A172 (cell line): Measurements from ENCODE around the gene ARHGAP1. TPM values are rescaled to one million over a fixed set of nuclear protein-coding genes. Genes with fewer than 3 reads are reported as not detected.
"Not testable (repeated sequence)": the region's sequence is repeated elsewhere in the genome, so short reads cannot be mapped to it uniquely, and the experiment has no call there.

Experiments used
- DNase-seq: peaks from one replicate; pipeline ENCODE4 v3.0.0-alpha.2; 2015; ENCODE audit warnings: low spot score
- total RNA-seq: library from RNA; depleted of rRNA; stranded (reverse); fragments of >200 nt; shearing (Covaris generic); gene quantifications from 2 replicates; pipeline ENCODE4 v1.2.3, GENCODE V29; 2014

The ARHGAP1 gene
- total RNA-seq, 1 experiment from 2014 or later = 47.6 TPM

DNA sequence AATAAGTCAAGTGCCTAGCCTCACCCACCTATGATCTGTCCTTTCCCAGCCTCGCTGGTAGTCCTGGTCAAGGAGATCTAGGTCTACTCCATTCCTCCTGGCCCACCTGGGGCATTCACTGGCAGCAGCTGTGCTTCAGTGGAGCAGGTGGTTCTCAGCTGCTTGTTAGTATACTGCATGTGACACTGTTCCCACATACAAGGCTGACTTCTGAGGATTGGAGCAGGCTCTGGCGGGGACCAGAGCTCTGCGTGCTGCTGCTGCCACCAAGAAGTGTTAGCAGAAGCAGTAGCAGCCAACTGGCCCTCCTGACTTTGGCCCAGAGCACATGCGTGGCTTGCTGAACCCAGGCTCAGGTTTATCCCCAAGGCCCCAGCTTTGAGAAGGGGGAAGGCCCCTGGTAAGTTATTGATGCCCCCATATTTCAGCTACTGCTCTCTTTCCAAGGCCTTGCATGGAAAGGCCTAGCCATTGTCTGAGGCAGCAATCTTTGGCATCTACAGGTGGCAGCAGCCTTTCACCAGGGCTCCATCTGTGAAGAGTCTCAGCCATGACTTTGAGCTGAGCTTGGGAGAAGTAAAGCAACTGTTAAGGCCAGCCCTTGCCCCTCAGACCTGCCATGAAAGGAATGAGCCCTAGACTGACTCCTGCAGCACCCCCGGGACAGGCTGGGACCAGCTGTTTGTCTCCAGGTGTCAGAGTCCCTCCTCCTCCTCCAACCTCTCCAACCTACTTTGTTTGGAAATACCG is 26.5 kb downstream of the ARHGAP1 start:
- DNase-seq = no peak

DNA sequence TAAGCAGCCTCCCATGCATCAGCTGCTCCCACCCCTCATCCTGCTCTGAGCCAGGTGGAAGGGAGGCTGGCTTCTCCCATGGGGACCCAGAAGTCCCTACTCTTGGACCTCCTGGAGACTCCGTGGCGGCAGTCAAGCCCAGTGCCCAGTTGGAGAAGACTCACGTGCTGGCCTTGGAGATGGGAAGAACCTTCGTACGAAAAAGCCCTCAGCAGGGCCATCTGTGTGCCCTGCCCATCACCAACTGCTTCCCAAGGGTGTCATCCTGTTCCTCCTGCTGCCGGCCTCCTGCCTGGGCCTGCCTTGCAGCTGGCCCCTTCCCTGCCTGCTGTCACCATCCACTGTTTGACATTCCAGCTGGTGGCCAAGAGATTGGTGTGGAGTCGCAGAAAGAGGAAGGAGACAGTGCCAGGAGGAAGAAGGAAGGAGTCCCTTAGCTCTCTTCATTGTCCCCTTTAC is 28.0 kb downstream of the ARHGAP1 start:
- no peak for DNase-seq

- no peak for DNase-seq
Observed at GRCh38 chr11:46671958-46672315, 28.5 kb downstream of the ARHGAP1 start.

- DNase-seq = not testable (repeated sequence)
Observed at GRCh38 chr11:46670521-46670920, 29.9 kb downstream of the ARHGAP1 start.

GRCh38 chr11:46669711-46670139 is 30.7 kb downstream of the ARHGAP1 start:
- no peak for DNase-seq

GRCh38 chr11:46668480-46669085 is 31.8 kb downstream of the ARHGAP1 start:
- DNase-seq = no peak

- no peak for DNase-seq
Observed at GRCh38 chr11:46667043-46667481, 33.4 kb downstream of the ARHGAP1 start.

DNA sequence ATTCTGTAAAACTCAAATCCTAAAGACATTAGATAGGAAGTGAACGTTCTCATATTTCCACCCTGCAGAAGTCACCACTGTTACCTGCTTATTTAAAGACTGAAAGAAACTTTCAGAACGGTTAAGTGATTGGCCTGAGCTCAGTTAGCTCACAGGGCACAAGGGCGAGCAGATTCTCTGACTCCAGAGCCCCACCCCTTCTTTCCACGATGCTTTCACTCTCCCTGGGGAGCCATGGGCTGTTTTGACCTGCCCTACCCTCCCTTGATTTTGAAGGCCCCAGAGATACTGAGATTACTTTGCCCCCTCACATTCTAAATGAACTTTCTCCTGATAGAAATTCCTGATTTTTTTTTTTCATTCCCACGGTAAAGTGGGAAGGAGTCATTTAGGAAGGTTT is 33.9 kb downstream of the ARHGAP1 start:
- no peak for DNase-seq

DNA sequence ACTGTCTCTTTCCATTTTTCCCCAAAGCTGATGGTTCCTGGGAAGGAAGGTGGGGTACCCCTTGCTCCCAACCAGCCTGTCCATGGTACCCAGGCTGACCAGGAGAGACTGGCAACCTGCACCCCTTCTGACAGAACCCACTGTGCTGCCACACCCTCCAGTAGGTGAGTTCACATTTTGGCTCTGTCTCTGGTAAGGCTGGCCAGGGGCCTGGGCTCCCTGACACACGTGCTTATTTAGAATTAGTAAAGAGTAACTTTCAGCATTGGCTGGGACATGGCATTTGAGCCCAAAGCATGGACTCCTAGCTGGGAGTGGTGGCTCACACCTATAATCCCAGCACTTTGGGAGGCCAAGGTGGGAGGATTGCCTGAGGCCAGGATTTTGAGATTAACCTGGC is 35.1 kb downstream of the ARHGAP1 start:
- DNase-seq = no peak

DNA sequence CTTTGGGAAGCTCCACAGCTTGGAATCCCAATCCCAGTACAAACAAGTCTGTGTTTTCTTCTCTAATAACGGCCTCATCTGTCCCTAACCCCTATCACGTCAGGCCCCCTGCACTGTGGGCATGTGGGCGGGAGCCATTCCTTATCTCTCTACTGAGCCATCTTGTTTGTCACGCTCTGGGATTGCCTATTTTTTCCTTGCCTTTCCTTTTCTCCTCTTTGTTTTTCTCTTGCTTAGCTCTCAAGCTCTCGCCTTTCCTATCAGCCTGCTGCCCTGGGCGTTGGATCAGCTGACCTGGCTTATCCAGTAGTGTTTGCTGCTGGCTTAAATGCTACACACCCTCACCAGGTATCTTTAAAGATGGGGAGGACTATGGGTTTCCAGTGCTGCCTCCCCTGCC is 35.8 kb downstream of the ARHGAP1 start:
- DNase-seq = no peak

GRCh38 chr11:46663277-46663940 is 37.0 kb downstream of the ARHGAP1 start:
- DNase-seq = no peak

GRCh38 chr11:46662366-46662765 is 38.1 kb downstream of the ARHGAP1 start:
- no peak for DNase-seq

- no peak for DNase-seq
Observed at GRCh38 chr11:46661836-46662235, 38.6 kb downstream of the ARHGAP1 start.

DNA sequence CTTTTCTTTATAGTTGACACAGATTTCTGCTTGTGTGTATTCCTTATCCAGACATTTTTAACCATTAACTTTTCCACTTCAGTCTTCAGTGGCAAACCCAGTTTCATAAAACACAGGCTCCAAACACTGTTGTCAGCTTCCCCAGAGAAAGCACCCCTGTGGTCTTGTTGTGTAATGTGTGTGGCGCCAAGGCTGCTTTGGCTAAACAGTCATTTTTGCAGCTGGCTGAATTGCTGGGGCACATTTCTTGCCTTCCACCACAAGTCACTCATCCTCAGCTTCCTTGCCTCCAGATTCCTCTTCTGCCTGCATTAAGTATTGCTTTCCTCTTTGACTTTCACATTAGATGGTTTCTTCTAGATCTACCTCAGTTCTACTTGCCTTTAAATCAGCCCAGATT is 40.5 kb downstream of the ARHGAP1 start:
- DNase-seq = no peak

DNA sequence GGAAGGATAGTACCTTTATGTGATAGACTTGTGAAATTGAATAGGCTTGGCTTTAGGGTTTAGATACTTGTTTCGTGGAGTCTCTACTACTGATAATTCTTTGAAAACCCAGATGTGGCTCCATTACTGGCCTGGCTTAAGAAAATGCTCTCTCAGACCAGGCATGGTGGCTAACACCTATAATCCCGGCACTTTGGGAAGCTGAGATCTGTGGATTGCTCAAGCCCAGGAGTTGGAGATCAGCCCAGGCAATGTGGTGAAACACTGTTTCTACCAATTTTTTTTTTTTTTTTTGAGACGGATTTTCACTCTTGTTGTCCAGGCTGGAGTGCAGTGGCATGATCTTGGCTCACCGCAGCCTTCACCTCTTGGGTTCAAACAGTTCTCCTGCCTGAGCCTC is 42.2 kb downstream of the ARHGAP1 start:
- DNase-seq = no peak

- no peak for DNase-seq
Observed at GRCh38 chr11:46657186-46657585, 43.2 kb downstream of the ARHGAP1 start.

- no peak for DNase-seq
Observed at GRCh38 chr11:46655631-46656030, 44.8 kb downstream of the ARHGAP1 start.

GRCh38 chr11:46649180-46649738 is 51.2 kb downstream of the ARHGAP1 start:
- DNase-seq = peak; percentile 91

DNA sequence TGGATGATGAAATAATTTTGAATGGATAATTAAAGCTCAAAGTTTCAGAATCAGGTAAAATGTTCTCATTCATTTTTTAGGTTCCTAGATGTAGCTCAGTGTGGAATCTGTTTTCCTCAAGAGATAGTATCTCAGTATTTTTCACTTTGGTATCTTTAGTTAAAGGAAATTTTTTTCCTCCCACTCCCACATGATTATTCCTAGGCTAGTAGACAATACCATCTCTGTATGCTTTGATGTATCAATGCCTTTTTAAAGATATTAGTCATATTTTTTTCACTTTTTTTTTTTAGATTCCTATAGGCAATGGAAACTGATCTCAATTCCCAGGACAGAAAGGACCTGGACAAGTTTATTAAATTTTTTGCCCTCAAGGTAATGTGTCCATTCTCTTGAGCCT is 56.4 kb downstream of the ARHGAP1 start:
- no peak for DNase-seq

DNA sequence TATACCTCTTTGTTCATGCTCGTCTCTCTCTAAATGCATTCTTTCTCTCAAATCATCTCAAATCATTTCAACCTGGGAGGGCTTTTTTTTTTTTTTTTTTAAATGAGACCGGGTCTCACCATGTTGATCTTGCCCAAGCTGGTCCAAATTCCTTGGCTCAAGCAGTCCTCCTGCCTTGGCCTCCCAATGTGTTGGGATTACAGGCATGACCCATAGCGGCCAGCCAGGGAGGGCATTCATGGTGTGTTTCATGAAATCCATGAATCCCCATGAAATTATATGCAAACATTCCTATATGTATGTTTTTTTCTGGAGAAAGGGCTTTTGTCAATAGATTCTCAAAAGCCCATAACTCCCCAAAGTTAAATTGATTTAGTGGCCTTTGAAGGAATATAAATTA is 56.9 kb downstream of the ARHGAP1 start:
- no peak for DNase-seq

DNA sequence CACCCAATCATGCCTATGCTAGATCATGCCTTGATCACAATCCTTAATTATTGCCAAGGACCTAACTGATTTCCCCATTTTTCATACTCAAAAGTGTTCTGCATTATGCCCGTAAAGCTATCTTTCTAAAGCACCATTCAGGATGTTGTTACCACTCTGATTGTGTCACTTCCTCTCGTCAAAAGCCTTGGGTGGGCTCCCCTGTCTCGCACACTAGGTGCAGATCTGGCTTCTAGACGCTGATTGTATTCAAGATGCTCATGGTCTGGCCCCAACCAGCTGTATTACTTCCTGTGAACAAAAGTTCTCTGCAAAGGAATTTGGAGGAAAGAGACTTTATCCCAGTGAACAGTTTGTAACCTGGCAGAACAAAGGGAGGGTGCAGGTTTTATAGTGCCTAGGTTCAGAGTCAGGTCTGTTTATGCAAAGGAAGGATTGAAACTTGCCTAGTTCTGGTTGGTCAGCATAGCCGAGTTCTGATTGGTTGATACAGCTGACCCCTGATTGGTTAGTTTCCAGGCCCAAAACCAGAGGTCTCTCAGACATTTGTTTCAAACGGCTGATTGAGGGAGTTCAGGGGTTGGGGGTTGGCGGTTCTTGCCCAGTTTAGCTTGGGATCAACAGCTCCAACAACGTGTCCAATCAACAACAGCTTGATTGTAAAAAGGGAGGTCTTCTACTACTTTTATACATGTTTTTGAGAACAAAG is 57.6 kb downstream of the ARHGAP1 start:
- no peak for DNase-seq

GRCh38 chr11:46641639-46642038 is 58.8 kb downstream of the ARHGAP1 start:
- DNase-seq = no peak
